ENCODE measurements around the gene C16orf54.
"Not testable (repeated sequence)": the region's sequence is repeated elsewhere in the genome, so short reads cannot be mapped to it uniquely, and the experiment has no call there.

The C16orf54 gene

GRCh38 chr16:29745853-29746345 lies at the start of gene C16orf54:
Gene C16orf54 (minus strand): TSS chr16:29745990. CDS start chr16:29744951, 1,039 bp downstream.
- peak; percentile 90 for DNase-seq

DNA sequence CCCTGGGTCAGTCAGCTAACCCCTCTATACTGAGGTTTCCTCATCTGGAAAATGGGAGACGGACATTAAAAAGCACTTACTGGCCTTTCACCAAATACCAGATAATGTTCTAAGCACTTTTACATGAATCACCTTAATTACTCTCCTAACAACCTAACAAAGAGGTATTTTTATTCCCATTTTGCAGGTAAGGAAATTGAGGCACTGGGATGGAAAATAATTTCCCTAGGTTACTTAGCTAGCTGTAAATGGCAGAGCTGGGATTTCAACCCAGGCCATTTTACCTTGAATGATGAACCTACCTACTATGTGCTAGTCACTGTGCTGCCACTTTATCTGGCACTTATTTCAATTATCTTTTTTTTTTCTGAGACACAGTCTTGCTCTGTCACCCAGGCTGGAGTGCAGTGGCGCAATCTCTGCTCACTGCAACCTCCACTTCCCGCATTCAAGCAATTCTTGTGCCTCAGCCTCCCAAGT lies 48.5 kb upstream of the C16orf54 start:
- DNase-seq, result no peak

GRCh38 chr16:29793153-29793552 lies 47.4 kb upstream of the C16orf54 start:
- not testable (repeated sequence) for DNase-seq

DNA sequence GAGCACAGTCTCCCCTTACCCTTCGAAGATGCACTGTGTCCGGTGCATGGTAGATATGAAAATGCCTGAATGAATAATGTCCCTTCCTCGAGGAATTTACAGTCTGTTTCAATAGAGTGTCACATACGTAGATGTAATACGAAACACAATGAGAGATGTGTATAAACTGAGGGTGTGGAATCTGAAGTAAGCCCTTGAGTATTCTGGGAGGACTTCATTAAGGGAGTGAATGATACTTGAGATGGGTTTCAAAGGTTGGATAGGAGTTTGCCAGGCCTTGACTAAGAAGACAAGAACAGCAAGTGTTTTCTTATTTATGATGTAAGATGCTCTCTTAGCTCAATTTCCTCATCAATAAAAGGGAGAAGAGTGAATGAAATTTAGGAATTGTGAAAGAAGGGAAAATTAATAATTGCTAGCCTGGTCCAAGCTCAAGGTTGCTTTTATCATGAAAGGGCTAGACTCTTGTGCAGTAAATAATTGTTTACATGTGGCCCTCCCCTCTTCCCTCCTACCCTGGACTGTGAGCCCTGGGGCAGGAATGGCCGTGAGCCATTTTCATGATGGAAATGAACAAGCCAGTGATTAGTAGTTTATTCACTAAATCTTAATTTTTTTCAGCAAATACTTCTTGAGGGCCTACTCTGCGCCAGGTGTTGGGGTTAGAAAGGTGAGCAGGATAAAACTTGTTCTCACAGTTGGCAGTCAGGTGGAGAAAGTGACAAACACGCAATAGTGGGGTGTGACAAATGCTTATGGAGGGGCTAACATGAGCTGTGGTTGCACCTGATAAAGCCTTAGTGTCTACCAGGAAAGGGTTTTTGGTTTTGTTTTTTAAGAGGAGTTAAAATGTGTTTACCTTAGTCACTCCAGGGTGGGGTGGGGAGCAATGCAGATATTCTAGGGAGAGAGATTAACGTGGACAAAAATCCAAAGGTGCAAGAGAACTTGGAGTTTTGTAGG lies 46.3 kb upstream of the C16orf54 start:
- DNase-seq, result no peak

DNA sequence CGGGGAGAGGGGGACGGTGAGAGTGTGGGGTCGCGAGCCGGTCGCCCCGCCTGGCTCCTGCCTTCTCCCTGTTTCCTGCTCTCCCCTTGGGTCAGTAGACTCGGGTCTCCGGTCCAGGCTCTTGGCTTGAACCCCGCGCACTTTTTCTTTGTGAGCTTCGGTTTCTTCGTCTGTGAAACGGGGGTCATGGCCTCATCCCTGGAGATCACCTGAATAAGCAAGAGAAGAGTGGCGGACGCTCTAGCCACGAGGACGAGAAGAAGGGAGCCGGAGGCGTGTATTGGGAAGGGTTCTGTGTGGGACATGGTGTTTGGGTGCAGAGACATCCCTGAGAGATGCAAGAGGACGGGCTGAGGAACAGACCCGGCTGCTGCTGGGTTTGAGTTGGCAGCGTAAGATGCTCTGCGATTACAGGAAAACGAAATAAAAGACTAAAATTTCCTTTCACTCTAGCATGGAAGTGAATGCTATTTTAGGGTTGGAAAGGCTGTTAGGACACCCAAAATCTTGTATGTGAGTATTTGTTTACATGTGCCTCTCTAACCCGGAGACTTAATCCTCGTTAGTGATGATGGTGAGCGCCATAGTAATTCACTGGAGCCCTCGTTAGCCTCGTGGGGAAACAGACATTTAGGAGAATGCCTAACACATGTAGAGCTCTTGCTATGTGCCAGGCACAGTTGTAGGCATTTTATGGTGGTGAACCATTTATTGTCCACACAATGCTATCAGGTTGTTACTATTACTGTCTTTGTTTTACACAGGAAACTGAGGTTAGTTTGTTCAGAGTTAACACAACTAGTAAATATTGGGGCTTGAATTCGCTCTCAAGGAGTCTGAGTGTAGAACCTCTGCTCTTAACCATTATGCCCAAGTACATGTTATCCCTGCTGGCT lies 45.4 kb upstream of the C16orf54 start:
- peak; percentile 29 for DNase-seq

DNA sequence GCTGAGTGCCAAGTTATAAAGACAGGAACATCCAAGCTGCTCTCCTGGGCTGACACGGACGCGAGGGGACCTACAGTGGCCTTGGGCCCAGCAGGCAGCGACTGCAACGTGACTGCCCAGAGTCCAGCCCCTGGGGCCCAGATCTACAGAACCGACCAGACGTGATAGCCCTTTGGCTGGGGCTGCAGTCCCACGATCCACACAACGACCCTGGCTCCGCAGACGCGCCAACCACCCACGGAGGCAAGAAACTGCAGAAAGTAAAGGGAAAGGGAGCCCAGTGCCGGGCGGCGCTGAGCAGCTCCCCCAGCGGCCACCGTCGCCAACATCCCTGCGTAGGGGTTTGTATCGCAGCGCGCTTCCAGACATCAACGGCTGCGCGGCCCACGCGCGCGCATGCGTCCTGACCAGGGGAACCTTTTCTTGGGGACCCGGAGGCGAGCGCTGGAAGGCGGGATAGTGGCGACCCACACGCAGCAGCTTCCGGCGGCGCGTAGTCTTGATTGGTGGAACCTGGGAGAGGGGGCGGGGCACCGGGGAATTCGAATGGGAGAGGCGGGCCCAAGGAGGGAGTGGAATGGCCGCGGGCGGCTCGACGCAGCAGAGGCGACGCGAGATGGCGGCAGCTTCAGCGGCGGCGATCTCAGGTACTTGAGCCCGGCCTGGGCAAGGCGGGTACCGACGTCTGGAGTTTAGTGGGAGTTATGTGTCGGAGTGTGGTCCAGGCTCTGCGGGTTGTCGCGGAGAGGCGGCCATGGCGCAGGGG lies 44.6 kb upstream of the C16orf54 start, which contains the start of gene KIF22:
Gene KIF22 (plus strand): TSS at position 569 of the 766 bp plus-strand sequence. CDS start 9 bp downstream, at position 578.
- DNase-seq, result peak; percentile 100

DNA sequence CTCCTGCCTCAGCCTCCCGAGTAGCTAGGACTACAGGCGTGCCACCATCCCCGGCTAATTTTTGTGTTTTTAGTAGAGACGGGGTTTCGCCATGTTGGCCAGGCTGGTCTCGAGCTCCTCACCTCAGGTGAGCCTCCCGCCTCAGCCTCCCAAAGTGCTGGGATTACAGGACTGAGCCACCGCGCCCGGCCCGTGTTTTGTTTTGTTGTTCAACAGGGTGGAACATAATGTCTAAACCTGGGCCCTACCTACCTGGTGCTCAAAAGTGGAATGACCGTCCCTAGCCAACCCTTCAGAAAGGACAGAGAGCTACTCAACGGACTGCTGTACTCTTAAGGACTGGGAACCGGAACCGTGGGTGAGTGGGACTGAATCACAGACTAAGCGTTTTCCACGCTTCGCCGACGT lies 44.0 kb upstream of the C16orf54 start:
- DNase-seq, result no peak

DNA sequence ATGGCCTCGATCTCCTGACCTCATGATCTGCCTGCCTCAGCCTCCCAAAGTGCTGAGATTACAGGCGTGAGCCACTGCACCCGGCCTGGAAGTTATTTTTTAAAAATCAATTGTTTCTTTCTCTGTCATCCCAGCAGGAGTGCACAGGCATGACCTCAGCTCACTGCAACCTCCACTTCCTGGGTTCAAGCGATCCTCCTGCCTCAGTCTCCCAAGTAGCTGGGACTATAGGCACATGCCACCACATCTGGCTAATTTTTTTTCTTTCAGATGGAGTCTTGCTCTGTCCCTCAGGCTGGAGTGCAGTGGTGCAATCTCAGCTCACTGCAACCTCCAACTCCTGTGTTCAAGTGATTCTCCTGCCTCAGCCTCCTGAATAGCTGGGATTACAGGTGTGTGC lies 41.4 kb upstream of the C16orf54 start:
- DNase-seq, result not testable (repeated sequence)

GRCh38 chr16:29784901-29785500 lies 39.2 kb upstream of the C16orf54 start:
- peak; percentile 84 for DNase-seq

DNA sequence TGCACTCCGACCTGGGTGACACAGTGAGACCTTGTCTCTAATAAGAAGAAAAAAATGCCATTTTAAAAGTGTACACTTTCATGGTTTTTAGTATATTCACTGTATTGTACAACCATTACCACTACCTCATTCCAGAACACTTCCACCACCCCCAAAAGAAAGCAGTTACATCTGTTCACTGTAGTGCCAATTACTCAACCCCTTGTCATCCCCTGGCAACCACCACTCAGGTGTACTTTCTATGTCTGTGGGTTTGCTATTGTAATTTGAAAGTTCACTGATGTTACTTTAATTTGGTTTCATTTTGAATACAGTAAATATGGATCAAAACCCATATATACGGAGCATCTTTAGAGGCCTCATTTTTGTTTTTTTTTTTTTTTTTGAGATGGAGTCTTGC lies 38.4 kb upstream of the C16orf54 start:
- DNase-seq, result peak; percentile 53

DNA sequence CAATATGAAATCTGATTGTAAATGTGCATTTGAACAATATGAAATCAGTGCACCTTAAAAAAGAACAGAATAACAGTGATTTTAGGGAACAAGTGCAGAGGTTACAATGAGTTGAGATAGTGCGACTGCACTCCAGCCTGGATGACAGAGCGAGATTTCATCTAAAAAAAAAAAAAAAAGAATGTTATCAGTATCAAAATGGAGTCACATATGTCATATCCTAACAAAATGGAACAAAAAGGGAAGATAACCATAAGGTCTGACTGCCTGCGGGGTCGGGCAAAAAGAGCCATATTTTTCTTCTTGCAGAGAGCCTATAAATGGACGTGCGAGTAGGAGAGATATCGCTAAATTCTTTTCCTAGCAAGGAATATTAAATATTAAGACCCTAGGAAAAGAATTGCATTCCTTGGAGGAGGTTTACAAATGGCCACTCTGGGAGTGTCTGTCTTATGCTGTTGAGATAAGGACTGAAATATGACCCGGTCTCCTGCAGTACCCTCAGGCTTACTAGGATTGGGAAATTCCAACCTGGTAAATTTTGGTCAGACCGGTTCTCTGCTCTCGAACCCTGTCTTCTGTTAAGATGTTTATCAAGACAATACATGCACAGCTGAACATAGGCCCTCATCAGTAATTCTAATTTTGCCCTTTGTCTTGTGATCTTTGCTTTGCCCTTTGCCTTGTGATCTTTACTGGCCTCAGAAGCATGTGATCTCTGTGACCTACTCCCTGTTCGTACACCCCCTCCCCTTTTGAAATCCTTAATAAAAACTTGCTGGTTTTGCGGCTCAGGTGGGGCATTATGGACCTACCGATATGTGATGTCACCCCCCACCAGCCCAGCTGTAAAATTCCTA lies 37.5 kb upstream of the C16orf54 start:
- DNase-seq, result not testable (repeated sequence)

GRCh38 chr16:29779474-29779873 lies 33.7 kb upstream of the C16orf54 start:
- DNase-seq, result no peak

GRCh38 chr16:29777576-29778350 lies 32.0 kb upstream of the C16orf54 start, which contains the start of gene ZG16:
Gene ZG16 (plus strand): TSS chr16:29778256. CDS start chr16:29779267, 1,011 bp downstream.
- no peak for DNase-seq

GRCh38 chr16:29775742-29776408 lies 30.1 kb upstream of the C16orf54 start:
- DNase-seq, result no peak

DNA sequence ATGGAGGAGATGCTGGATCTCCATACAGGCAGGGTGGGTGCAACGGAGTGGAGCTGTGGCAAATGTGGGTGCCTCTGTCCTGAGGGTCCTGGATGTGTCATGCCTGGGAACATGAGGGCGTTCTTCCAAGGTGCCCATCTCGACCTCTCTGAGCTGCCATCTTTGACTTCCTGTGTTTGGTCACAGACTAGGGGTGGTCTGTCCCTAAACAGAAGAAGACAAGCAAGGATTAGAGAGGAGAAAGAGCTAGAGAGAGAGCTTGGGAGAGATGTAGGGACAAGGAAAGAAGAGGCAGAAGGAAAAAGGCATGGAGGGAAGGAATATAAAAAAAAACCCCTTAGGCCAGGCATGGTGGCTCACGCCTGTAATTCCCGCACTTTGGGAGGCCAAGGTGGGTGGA lies 28.9 kb upstream of the C16orf54 start:
- no peak for DNase-seq

- DNase-seq, result not testable (repeated sequence)
Measured at GRCh38 chr16:29772330-29772729, 26.5 kb upstream of the C16orf54 start.

GRCh38 chr16:29770250-29770929 lies 24.6 kb upstream of the C16orf54 start:
- DNase-seq, result no peak

- DNase-seq, result no peak
Measured at GRCh38 chr16:29769507-29769906, 23.7 kb upstream of the C16orf54 start.

- DNase-seq, result no peak
Measured at GRCh38 chr16:29767062-29767461, 21.3 kb upstream of the C16orf54 start.
